Prostate gland (tissue), 2 donors: ENCODE data around the gene ITGA6.

Source experiments
- CTCF ChIP-seq, 4 experiments: fragments of 200-600 bp in 2 of 4; fragments of 450-650 bp in 2 of 4; sonication (generic) in 2 of 4; IDR thresholded peaks; 1 replicate in 3 of 4; 2 replicates in 1 of 4; pipeline ENCODE4 v1.5.1; 2016 to 2019; ENCODE audit warnings: antibody characterized with exemption in 4 of 4, mild to moderate bottlenecking in 2 of 4, moderate library complexity in 2 of 4
- POLR2A ChIP-seq: fragments of 450-650 bp; IDR thresholded peaks from one replicate; pipeline ENCODE4 v1.6.1; 2016; ENCODE audit warnings: antibody characterized with exemption, mild to moderate bottlenecking

DNA sequence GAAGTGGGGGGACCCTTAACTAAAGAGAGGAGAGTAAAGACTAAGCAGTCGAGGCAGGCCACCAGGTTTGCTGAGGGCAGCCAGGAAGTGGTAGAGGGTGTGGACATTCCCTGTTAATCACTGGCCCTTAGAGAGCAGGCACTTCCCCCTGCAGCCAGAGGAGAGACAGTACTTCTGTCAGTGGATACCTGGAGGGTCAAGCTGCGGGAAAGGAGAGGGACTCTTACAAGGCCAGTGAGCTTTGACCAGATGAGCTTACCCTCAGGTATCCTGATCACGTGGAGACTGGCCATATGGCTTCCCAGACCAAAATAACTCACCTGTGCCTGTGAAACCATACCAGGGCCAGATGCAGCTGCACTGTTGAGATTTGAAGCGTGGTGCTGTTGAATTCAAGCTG lies 28.6 kb downstream of the ITGA6 start:
- TF ChIP-seq POLR2A (no peak), CTCF (IDR thresholded peaks at IDR 0.05) (no peak)
